Endothelial cell of umbilical vein (primary cell): ENCODE results near the gene OTOGL. TPM values are rescaled to one million over a fixed set of nuclear protein-coding genes. Genes with fewer than 3 reads are reported as not detected.

Experiments
- BruUV-seq: library from RNA; stranded (reverse); fragments of 400-500 nt; replicated peaks from 2 replicates; lab custom pipeline; 2021; lab: Mats Ljungman, UMichigan
- CTCF ChIA-PET: fragments of 300-600, 350-600 bp; sonication (Branson Sonifier 250); formaldehyde crosslinking; loops from one replicate; lab custom pipeline; 2021; ENCODE audit warnings: antibody characterized with exemption, inconsistent platforms; lab: Charles Lee
- POLR2A ChIA-PET: fragments of 300-600, 350-600 bp; sonication (Branson Sonifier 250); formaldehyde crosslinking; loops from one replicate; lab custom pipeline; 2021; ENCODE audit warnings: antibody characterized with exemption, inconsistent platforms; lab: Charles Lee
- DNase-seq: peaks from one replicate; pipeline ENCODE4 v3.0.0-alpha.2; 2011; ENCODE audit warnings: low read depth, low spot score
- FAIRE-seq: peaks from 2 replicates; lab custom pipeline; 2011; peaks lifted over from hg19 to GRCh38; lab: Jason Lieb, UNC
- H2AFZ ChIP-seq: 2 replicates; pipeline ENCODE4 v1.6.0; 2012; ENCODE audit warnings: low read depth, low read length, control low read depth, inconsistent platforms
- H3K27ac ChIP-seq: 2 replicates; pipeline ENCODE4 v1.5.1; 2011; ENCODE audit warnings: low read depth, mild to moderate bottlenecking, control low read depth, low read length, moderate library complexity; ENCODE audit not compliant: insufficient read depth
- H3K27me3 ChIP-seq, 2 experiments: 2 replicates each; pipeline versions ENCODE4 v1.6.0 to v1.6.1; 2011; ENCODE audit warnings: low read length in 2 of 2, mixed read lengths in 1 of 2; ENCODE audit not compliant: control insufficient read depth in 2 of 2, insufficient read depth in 2 of 2
- H3K36me3 ChIP-seq, 2 experiments: 2 replicates in 1 of 2; 3 replicates in 1 of 2; pipeline ENCODE4 v1.5.1; 2011; ENCODE audit warnings: low read length in 2 of 2, mild to moderate bottlenecking in 1 of 2, moderate library complexity in 1 of 2; ENCODE audit not compliant: control insufficient read depth in 2 of 2, insufficient read depth in 2 of 2; ENCODE audit errors: extremely low read depth in 1 of 2
- H3K4me1 ChIP-seq: 3 replicates; pipeline ENCODE4 v1.5.1; 2011; ENCODE audit warnings: mild to moderate bottlenecking, low read length; ENCODE audit not compliant: control insufficient read depth, insufficient read depth; ENCODE audit errors: extremely low read depth
- H3K4me2 ChIP-seq: 2 replicates; pipeline ENCODE4 v1.6.1; 2011; ENCODE audit warnings: low read length, control low read depth, mixed read lengths; ENCODE audit not compliant: insufficient read depth
- H3K4me3 ChIP-seq, 3 experiments: fragments of 200-600 bp in 1 of 3; sonication (generic), shearing (Covaris generic) in 1 of 3; replicated peaks in 1 of 3; 2 replicates each; pipeline ENCODE4 v1.5.1; 2011 to 2016; ENCODE audit warnings: control low read depth in 3 of 3, low read length in 3 of 3, mild to moderate bottlenecking in 2 of 3, inconsistent platforms in 1 of 3, low read depth in 1 of 3, moderate library complexity in 1 of 3; ENCODE audit not compliant: insufficient read depth in 1 of 3
- H3K79me2 ChIP-seq: 2 replicates; pipeline ENCODE4 v1.6.0; 2012; ENCODE audit warnings: low read length, inconsistent platforms; ENCODE audit not compliant: control insufficient read depth, insufficient read depth
- H3K9ac ChIP-seq: replicated peaks from 2 replicates; pipeline ENCODE3; 2011; ENCODE audit warnings: low read length, control low read depth; ENCODE audit not compliant: insufficient read depth; ENCODE audit errors: extremely low read depth
- H3K9me1 ChIP-seq: replicated peaks from 3 replicates; pipeline ENCODE4 v1.6.0; 2011; ENCODE audit warnings: mild to moderate bottlenecking, low read length; ENCODE audit not compliant: control insufficient read depth, insufficient read depth; ENCODE audit errors: extremely low read depth
- H3K9me3 ChIP-seq: replicated peaks from 2 replicates; pipeline ENCODE4 v1.5.1; 2012; ENCODE audit warnings: low read length, inconsistent platforms; ENCODE audit not compliant: control insufficient read depth, insufficient read depth
- H4K20me1 ChIP-seq: replicated peaks from 2 replicates; pipeline ENCODE3; 2011; ENCODE audit warnings: mild to moderate bottlenecking, low read length; ENCODE audit not compliant: control insufficient read depth, insufficient read depth; ENCODE audit errors: extremely low read depth
- EZH2 ChIP-seq: IDR thresholded peaks from 2 replicates; pipeline ENCODE4 v1.6.1; 2012; ENCODE audit warnings: borderline replicate concordance, low read depth, mild to moderate bottlenecking, moderate library complexity, low read length, inconsistent platforms; ENCODE audit not compliant: severe bottlenecking
- FOS ChIP-seq: IDR thresholded peaks from 2 replicates; pipeline ENCODE4 v1.6.1; 2011; ENCODE audit warnings: mild to moderate bottlenecking, low read length, moderate library complexity, borderline replicate concordance; ENCODE audit not compliant: insufficient read depth
- GATA2 ChIP-seq: IDR thresholded peaks from 2 replicates; pipeline ENCODE4 v1.7.0; 2011; ENCODE audit warnings: low read depth, mild to moderate bottlenecking, moderate library complexity, mixed read lengths, low read length; ENCODE audit not compliant: insufficient read length, insufficient read depth
- JUN ChIP-seq: IDR thresholded peaks from 2 replicates; pipeline ENCODE4 v1.6.1; 2011; ENCODE audit warnings: borderline replicate concordance, low read depth; ENCODE audit not compliant: insufficient read length, insufficient read depth
- MYC ChIP-seq: IDR thresholded peaks from one replicate; pipeline ENCODE4 v1.6.1; 2011; ENCODE audit warnings: mild to moderate bottlenecking, low read depth, low read length
- POLR2A ChIP-seq: IDR thresholded peaks from 2 replicates; pipeline ENCODE4 v1.6.1; 2012; ENCODE audit warnings: low read depth, mild to moderate bottlenecking, control low read depth, low read length
- POLR2AphosphoS5 ChIP-seq: IDR thresholded peaks from 2 replicates; pipeline ENCODE4 v1.6.1; 2012; ENCODE audit warnings: low read depth, mild to moderate bottlenecking, control low read depth, low read length, moderate library complexity; ENCODE audit not compliant: insufficient read depth
- dilution Hi-C: fragments of 300-500 bp; cut with MboI; formaldehyde crosslinking; loops from one replicate; pipeline ENCODE4 v1.15.0; 2019; ENCODE audit warnings: low sequenced_read_pairs; ENCODE audit not compliant: extremely low pct_ligation_motif_present
- intact Hi-C: fragments of 100-400 bp; cut with micrococcal nuclease; formaldehyde crosslinking; loops from one replicate; pipeline ENCODE4 v1.10.0; 2022
- polyA plus RNA-seq, 4 experiments: library from polyadenylated mRNA; depleted of rRNA in 3 of 4; stranded (reverse) in 3 of 4; unstranded in 1 of 4; fragments of >200 nt; gene quantifications; 2 replicates each; pipeline versions ENCODE4 v1.2.1 to v1.2.3, GENCODE V29; 2011 to 2012; ENCODE audit warnings: missing spikeins in 1 of 4
- total RNA-seq: library from RNA; stranded (reverse); gene quantifications from 2 replicates; pipeline ENCODE4 v1.2.3, GENCODE V29; 2021
- TF ChIP-seq, protein P1 (sequence below): IDR thresholded peaks from 2 replicates; pipeline ENCODE4 v1.6.1; 2011; ENCODE audit not compliant: insufficient read depth, insufficient read length
- TF ChIP-seq, protein P2 (sequence below), 2 donors: IDR thresholded peaks; 1 replicate in 1 of 2; 2 replicates in 1 of 2; pipeline ENCODE4 v1.5.1; 2011; ENCODE audit warnings: low read length in 2 of 2, mild to moderate bottlenecking in 2 of 2, moderate library complexity in 2 of 2, control low read depth in 1 of 2, inconsistent platforms in 1 of 2, low read depth in 1 of 2; ENCODE audit not compliant: insufficient read depth in 1 of 2; ENCODE audit errors: extremely low read depth in 1 of 2

OTOGL gene
- total and polyA plus RNA-seq, 2 donors (not counting 3 experiments of a cell fraction or from before 2014, with no cell fraction given): 1.4 to 2.0 TPM

DNA sequence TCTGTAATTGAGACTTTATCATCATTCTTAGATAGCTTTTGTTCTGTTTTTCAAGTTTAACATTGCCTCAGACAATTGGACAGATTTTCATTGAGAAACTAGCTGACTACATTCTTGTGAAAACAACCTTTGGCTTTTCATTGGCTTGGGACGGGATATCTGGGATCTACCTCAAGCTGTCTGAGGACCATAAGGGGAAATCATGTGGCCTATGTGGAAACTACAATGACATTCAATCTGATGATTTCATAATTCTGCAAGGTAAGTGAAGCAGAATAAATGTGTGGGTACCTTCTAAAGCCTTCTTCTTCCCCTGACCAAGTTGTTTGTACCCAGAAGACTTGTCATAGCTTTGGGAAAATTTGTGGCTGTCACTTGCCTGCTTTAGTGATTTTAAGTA is 133.5 kb downstream of the OTOGL start:
- Histone ChIP-seq H3K4me2 (no peak overlapping the region), H3K9me3 (no peaks in the 10 kb centered on the region), H3K4me3 (no peak overlapping the region), H3K79me2 (no peaks in the 10 kb centered on the region), H3K9ac (no peak overlapping the region), H4K20me1 (no peaks in the 10 kb centered on the region), H2AFZ (no peak overlapping the region), H3K27me3 (no peaks in the 10 kb centered on the region), H3K27ac (no peak overlapping the region), H3K9me1 (no peaks in the 10 kb centered on the region), H3K4me1 (peaks cover 4% of the 10 kb centered on the region), H3K36me3 (no peaks in the 10 kb centered on the region)
- DNase-seq (no peak), FAIRE-seq (no peak)
- intact Hi-C loops: no loop called here
- TF ChIP-seq MYC: no peak
- dilution Hi-C loops: no loop called here
- ChIA-PET POLR2A (no interaction called here), CTCF (interaction anchor here (1.0 to 4.0 kb wide), 4 partner anchors 8 to 38 kb away, joined by 3 to 14 read pairs (median 7); no protein-coding TSS in a partner anchor)
- BruUV-seq: no TSS peak

DNA sequence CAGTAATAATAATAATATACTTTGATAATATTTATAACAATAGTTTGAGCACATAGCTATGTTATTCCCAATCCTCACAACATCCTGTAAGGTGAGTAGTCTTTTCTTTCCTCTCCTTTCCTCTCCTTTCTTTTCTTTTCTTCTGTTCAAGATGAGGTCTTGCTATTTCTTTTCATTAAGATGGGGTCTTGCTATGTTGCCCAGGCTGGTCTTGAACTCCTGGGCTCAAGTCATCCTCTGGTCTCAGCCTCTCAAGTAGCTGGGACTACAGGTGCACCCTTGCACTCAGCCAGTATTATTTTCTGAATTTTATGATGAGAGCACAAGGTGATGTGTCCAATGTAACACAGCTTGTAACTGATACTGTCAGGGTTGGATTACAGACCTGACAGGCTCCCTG is 134.6 kb downstream of the OTOGL start:
- no peaks in the 10 kb centered on the region for H3K36me3 ChIP-seq
- DNase-seq (no peak), FAIRE-seq (no peak)
- no peak overlapping the region for H2AFZ ChIP-seq
- ChIA-PET CTCF (interaction anchor here (1.0 to 2.9 kb wide), 2 partner anchors 36 to 39 kb away, joined by 4 to 11 read pairs; no protein-coding TSS in a partner anchor), POLR2A (no interaction called here)
- dilution Hi-C loops (no loop called here), intact Hi-C loops (no loop called here)
- H4K20me1 ChIP-seq: no peaks in the 10 kb centered on the region
- H3K9me1 ChIP-seq: no peaks in the 10 kb centered on the region
- H3K79me2 ChIP-seq: no peaks in the 10 kb centered on the region
- peaks cover 4% of the 10 kb centered on the region for H3K4me1 ChIP-seq
- H3K9ac ChIP-seq: no peak overlapping the region
- H3K27me3 ChIP-seq: no peaks in the 10 kb centered on the region
- no peak overlapping the region for H3K4me2 ChIP-seq
- no peaks in the 10 kb centered on the region for H3K9me3 ChIP-seq
- no peak overlapping the region for H3K27ac ChIP-seq
- no peak overlapping the region for H3K4me3 ChIP-seq
- TF ChIP-seq EZH2 (no peak), GATA2 (no peak), POLR2AphosphoS5 (no peak), JUN (no peak), FOS (no peak), POLR2A (no peak), MYC (no peak)
- TF ChIP-seq, protein P1, sequence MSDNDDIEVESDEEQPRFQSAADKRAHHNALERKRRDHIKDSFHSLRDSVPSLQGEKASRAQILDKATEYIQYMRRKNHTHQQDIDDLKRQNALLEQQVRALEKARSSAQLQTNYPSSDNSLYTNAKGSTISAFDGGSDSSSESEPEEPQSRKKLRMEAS: no peak
- TF ChIP-seq, protein P2, sequence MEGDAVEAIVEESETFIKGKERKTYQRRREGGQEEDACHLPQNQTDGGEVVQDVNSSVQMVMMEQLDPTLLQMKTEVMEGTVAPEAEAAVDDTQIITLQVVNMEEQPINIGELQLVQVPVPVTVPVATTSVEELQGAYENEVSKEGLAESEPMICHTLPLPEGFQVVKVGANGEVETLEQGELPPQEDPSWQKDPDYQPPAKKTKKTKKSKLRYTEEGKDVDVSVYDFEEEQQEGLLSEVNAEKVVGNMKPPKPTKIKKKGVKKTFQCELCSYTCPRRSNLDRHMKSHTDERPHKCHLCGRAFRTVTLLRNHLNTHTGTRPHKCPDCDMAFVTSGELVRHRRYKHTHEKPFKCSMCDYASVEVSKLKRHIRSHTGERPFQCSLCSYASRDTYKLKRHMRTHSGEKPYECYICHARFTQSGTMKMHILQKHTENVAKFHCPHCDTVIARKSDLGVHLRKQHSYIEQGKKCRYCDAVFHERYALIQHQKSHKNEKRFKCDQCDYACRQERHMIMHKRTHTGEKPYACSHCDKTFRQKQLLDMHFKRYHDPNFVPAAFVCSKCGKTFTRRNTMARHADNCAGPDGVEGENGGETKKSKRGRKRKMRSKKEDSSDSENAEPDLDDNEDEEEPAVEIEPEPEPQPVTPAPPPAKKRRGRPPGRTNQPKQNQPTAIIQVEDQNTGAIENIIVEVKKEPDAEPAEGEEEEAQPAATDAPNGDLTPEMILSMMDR (IDR thresholded peaks at IDR 0.05; ENCODE audit: extremely low read depth in 1 of 2, insufficient read depth in 1 of 2, low read depth in 1 of 2, low read length in 2 of 2): no peak
- no TSS peak for BruUV-seq
